ENCODE results near the gene BTBD16.

The BTBD16 gene

GRCh38 chr10:122296363-122297120, 25.4 kb downstream of the BTBD16 start:
- DNase-seq = no peak

- no peak for DNase-seq
Observed at GRCh38 chr10:122297583-122297982, 26.5 kb downstream of the BTBD16 start.

GRCh38 chr10:122298206-122298597, 27.1 kb downstream of the BTBD16 start:
- DNase-seq = no peak

DNA sequence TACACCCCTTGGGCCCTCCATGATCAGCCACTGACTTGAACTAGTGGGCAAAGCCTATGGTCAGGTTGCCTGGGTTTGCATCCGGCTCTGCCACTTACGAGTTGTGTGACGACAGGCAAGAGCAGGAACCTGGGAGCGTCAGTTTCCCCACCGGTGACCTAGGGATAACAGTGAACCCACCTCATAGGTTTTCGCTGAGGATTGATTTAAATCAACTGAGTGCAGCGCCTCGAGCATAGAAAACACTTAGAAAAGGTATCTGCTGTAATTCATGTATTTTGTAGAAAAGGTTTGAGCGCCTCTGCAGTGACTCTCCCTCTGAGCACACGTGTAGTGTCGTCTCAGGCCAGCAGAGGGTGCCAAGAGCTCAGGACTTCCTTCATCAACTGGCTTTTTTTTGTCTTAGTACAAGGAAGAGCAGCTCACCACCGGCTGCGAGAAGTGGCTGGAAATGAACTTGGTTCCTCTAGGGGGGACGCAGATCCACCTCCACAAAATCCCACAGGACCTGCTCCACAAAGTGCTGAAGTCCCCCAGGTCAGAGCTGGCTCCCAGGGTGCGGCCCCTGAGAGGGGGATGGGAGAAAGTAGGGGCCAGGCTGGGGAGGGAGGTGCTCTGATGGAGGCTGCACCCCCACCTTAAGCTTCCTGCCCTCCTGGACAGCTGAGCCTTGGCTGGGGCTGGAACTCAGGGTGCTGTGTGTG, 27.7 kb downstream of the BTBD16 start:
- peak; percentile 72 for DNase-seq

- no peak for DNase-seq
Observed at GRCh38 chr10:122299423-122300075, 28.5 kb downstream of the BTBD16 start.

DNA sequence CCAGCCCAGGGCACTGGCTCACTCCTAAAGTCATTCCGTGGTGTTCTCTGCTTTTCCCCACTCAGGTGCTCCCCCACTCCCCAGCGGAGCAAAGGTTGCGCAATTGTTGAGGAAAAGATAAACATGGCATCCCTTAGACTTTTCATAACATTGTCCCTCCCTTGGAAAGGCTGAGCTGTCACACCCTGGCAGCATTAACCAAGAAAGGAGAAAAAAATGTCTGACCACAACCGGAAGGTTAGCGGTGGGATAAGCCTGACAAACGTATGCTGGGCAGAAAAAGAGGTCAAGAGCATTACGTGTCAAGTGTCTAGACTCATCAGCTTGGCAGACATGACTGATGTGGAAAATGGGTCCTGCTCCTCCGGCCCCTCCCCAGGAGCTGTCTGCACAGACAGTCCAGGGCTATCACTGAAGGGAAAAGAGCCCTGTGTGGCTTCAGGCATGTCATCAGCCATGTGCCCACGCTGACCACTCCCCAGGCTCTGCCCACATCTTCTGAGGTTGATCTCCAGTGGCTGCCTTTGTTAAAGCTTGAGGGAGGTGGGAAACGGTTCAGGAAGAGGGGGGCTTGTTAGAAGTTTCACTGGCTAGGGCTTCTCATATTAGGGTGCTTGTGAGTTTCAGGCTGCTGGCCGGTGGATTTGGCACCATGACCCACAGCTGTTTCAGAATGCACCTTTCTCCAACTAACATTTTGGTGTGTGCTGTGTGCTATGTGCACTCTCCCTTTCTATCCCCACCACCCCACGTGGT, 30.1 kb downstream of the BTBD16 start:
- DNase-seq = peak; percentile 80

DNA sequence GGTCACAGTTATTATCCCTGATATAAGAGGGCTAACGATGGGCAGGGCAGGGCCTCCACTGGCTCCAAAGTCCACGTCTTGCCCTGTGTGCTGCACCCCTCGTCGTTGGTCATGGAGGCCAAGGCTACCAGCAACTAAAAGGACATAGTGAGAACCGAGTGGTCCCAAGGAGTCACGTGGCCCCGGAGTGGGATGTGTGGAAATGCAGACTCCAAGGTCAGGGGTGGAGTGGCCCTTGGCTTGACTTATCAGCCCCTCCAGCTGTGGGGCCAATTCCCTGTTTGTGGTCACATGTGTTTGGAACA, 30.7 kb downstream of the BTBD16 start:
- no peak for DNase-seq

GRCh38 chr10:122302315-122302714, 31.2 kb downstream of the BTBD16 start:
- no peak for DNase-seq

- DNase-seq = no peak
Observed at GRCh38 chr10:122303271-122304053, 32.4 kb downstream of the BTBD16 start.

DNA sequence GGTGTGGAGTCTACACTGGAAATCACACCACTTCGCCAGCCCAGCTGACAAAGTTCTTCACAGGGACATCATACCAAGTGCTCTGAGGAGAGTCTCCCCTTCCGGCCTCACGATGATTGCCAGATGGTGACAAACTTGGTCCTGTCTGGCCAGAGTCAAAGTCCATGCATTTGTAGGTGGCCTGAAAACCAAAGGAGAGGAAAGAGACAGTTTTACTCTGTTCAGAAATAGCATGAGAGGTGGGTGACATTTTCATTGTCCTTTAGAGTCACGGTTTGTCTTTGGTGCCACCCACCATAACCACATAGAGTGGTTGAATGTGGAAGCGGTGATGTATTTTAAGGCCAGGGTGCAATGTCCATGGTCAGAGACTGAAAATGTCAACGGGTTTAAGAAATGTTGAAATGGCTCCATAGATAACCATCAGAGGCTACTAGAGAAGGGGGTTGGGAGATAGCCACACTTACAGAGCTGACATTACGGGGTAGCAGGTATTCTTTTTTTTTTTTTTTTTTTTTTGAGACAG, 33.0 kb downstream of the BTBD16 start:
- DNase-seq = no peak

DNA sequence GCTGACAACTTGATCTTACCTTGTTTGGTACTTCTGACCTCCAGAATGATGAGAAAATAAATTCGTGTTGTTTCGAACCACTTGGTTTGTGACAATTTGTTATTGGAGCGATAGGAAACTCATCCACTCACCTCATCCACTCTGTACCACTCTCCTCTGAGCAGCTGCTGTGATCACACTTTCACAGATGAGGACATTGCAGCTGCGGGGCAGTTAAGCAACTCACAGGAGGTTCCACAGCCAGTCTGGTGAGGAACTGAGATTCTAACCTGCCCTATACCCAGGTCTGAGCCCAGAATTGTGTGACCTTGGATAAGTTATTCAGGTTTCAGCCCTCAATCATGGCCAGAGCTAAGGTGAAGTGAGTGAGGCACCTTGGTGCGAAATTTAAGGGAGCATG, 35.2 kb downstream of the BTBD16 start:
- DNase-seq = peak; percentile 4

GRCh38 chr10:122306744-122307143, 35.6 kb downstream of the BTBD16 start:
- DNase-seq = no peak

- DNase-seq = peak; percentile 47
Observed at GRCh38 chr10:122307669-122308416, 36.7 kb downstream of the BTBD16 start.

GRCh38 chr10:122308417-122309141, 37.5 kb downstream of the BTBD16 start:
- DNase-seq = no peak

DNA sequence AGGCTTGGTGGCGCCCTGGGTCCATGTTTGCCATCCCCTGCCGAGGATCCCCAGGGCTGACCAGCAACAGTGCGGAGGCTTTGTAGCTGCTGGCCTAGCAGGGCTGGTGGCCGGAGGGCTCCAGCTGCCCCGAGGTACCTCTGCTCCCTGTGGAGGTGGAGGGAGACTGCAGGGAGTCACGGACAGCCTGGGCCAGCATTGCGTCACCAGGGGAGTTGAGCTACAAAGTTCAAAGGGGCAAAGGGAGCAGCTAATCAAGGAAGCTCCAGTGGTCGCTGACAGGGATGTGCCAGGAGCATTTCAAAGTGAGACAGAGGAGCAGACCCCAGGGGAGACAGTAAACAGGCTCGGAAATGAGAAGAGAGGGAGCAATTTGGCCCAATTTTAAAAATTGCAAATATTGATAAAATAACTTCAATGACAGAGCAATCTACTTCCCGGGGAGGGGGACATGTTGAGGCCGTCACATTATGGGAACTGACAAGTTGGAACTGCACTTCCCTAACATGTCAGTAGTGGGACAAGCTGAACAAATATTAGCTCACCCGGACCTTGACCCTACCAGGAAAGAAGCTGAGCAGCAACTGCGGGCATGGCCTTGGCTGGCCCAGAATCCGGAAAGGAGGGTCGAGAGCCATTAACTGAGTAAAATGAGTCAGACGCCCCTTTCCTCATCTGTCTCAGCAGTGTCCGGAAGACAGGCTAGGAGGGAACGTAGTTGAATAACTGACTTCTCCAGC, 39.4 kb downstream of the BTBD16 start:
- DNase-seq = no peak

GRCh38 chr10:122311051-122311410, 39.9 kb downstream of the BTBD16 start:
- no peak for DNase-seq

DNA sequence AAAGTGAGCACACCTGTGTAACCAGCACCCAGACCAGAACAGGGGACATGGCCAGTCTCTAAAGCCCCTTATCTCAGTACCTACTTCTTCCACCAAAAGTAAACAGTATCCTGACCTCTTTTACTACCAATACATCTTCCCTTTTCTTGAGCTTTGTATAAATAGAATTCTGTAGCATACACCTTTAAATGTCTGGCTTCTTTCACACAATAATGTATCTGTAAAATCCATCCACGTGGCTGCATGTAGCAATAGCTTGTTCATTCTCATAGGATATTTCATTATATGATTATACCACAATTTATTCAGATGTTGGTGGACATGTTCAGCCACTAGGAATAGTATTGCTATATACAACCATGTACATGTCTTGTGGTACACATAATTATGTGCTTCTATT, 40.6 kb downstream of the BTBD16 start:
- DNase-seq = no peak

- DNase-seq = no peak
Observed at GRCh38 chr10:122316224-122316884, 45.3 kb downstream of the BTBD16 start.

- DNase-seq = no peak
Observed at GRCh38 chr10:122321960-122322359, 50.9 kb downstream of the BTBD16 start.

- no peak for DNase-seq
Observed at GRCh38 chr10:122323189-122323588, 52.1 kb downstream of the BTBD16 start.

Measured in MV-4-11 (cell line).